SK-N-MC (cell line): ENCODE measurements around the gene ADARB2.
"Not testable (repeated sequence)": the region's sequence is repeated elsewhere in the genome, so short reads cannot be mapped to it uniquely, and the experiment has no call there.

ENCODE experiments used
- DNase-seq: peaks from one replicate; pipeline ENCODE4 v3.0.0-alpha.2; 2011; ENCODE audit warnings: low read depth, low spot score
- H3K27ac ChIP-seq: fragments of 200-600 bp; sonication (generic); 2 replicates; pipeline ENCODE4 v1.5.1; 2016; ENCODE audit warnings: mixed run types
- H3K36me3 ChIP-seq: fragments of 200-600 bp; sonication (generic); 2 replicates; pipeline ENCODE4 v1.6.1; 2017; ENCODE audit warnings: antibody characterized with exemption, low read length, mixed read lengths; ENCODE audit not compliant: insufficient read depth
- H3K4me3 ChIP-seq: fragments of 200-600 bp; sonication (generic); 2 replicates; pipeline ENCODE4 v1.5.1; 2016
- H3K9ac ChIP-seq: fragments of 200-600 bp; sonication (generic); 2 replicates; pipeline ENCODE4 v1.8.0; 2017; ENCODE audit warnings: mixed run types, mixed read lengths; ENCODE audit not compliant: insufficient read length
- H3K9me3 ChIP-seq: fragments of 200-600 bp; sonication (generic); 2 replicates; pipeline ENCODE4 v1.6.1; 2017; ENCODE audit warnings: low read depth, mild to moderate bottlenecking, antibody characterized with exemption, low read length, moderate library complexity, mixed read lengths
- EZH2 ChIP-seq: fragments of 200-600 bp; sonication (generic); IDR thresholded peaks from one replicate; pipeline ENCODE4 v1.6.1; 2017; ENCODE audit warnings: antibody characterized with exemption
- FOXP2 ChIP-seq: optimal IDR thresholded peaks from 2 replicates; pipeline ENCODE3; 2011; ENCODE audit warnings: mild to moderate bottlenecking, moderate library complexity; ENCODE audit not compliant: insufficient read depth; ENCODE audit errors: extremely low read length, control extremely low read depth
- POLR2AphosphoS5 ChIP-seq: IDR thresholded peaks from 2 replicates; pipeline ENCODE4 v1.6.1; 2012; ENCODE audit warnings: mild to moderate bottlenecking, low read depth, low read length, borderline replicate concordance

The ADARB2 gene

GRCh38 chr10:1162481-1163203, 574.7 kb downstream of the ADARB2 start:
- no peak overlapping the region for H3K4me3 ChIP-seq
- no peak for DNase-seq

GRCh38 chr10:1161315-1161673, 576.0 kb downstream of the ADARB2 start:
- H3K9me3 ChIP-seq, H3K36me3 ChIP-seq, H3K27ac ChIP-seq: not testable (repeated sequence)

More at GRCh38 chr10:1162481-1163203, 574.7 kb downstream of the ADARB2 start:
- Histone ChIP-seq H3K9ac (no peak overlapping the region), H3K36me3 (no peaks in the 10 kb centered on the region), H3K27ac (no peak overlapping the region), H3K9me3 (no peaks in the 10 kb centered on the region)
- TF ChIP-seq FOXP2, result no peak
- no peak for TF ChIP-seq EZH2
- TF ChIP-seq POLR2AphosphoS5, result no peak

GRCh38 chr10:1160561-1161314, 576.6 kb downstream of the ADARB2 start:
- no peak for DNase-seq
- Histone ChIP-seq H3K27ac (no peak overlapping the region), H3K36me3 (no peaks in the 10 kb centered on the region), H3K9me3 (no peaks in the 10 kb centered on the region), H3K9ac (no peak overlapping the region), H3K4me3 (no peak overlapping the region)
- TF ChIP-seq FOXP2, result no peak
- TF ChIP-seq EZH2, result no peak
- TF ChIP-seq POLR2AphosphoS5, result no peak

More at GRCh38 chr10:1161315-1161673, 576.0 kb downstream of the ADARB2 start:
- not testable (repeated sequence) for H3K9ac ChIP-seq, H3K4me3 ChIP-seq, DNase-seq

GRCh38 chr10:1159131-1160061, 577.9 kb downstream of the ADARB2 start:
- no peak for DNase-seq
- Histone ChIP-seq H3K27ac (no peak overlapping the region), H3K36me3 (no peaks in the 10 kb centered on the region), H3K9ac (no peak overlapping the region), H3K9me3 (no peaks in the 10 kb centered on the region), H3K4me3 (no peak overlapping the region)
- TF ChIP-seq EZH2 (no peak), FOXP2 (no peak), POLR2AphosphoS5 (no peak)

- DNase-seq, H3K9me3 ChIP-seq, H3K36me3 ChIP-seq: not testable (repeated sequence)
These were observed 578.8 kb downstream of the ADARB2 start for GRCh38 chr10:1158536-1158935.

GRCh38 chr10:1158066-1158465, 579.3 kb downstream of the ADARB2 start:
- Histone ChIP-seq H3K36me3 (no peaks in the 10 kb centered on the region), H3K9ac (no peak overlapping the region), H3K27ac (no peak overlapping the region), H3K4me3 (no peak overlapping the region), H3K9me3 (no peaks in the 10 kb centered on the region)
- TF ChIP-seq EZH2 (no peak), FOXP2 (no peak), POLR2AphosphoS5 (no peak)
- no peak for DNase-seq

More at GRCh38 chr10:1158536-1158935, 578.8 kb downstream of the ADARB2 start:
- H3K4me3 ChIP-seq, H3K27ac ChIP-seq, H3K9ac ChIP-seq: not testable (repeated sequence)

GRCh38 chr10:1157615-1157933, 579.8 kb downstream of the ADARB2 start:
- H3K27ac ChIP-seq, result no peak overlapping the region
- H3K9ac ChIP-seq, result no peak overlapping the region
- no peaks in the 10 kb centered on the region for H3K9me3 ChIP-seq
- no peak for TF ChIP-seq FOXP2
- TF ChIP-seq POLR2AphosphoS5, result no peak
- no peak for TF ChIP-seq EZH2
- no peak overlapping the region for H3K4me3 ChIP-seq
- no peak for DNase-seq
- no peaks in the 10 kb centered on the region for H3K36me3 ChIP-seq

GRCh38 chr10:1156921-1157614, 580.3 kb downstream of the ADARB2 start:
- TF ChIP-seq FOXP2, result no peak
- TF ChIP-seq EZH2, result no peak
- TF ChIP-seq POLR2AphosphoS5, result no peak
- Histone ChIP-seq H3K27ac (no peak overlapping the region), H3K4me3 (no peak overlapping the region), H3K9ac (no peak overlapping the region), H3K9me3 (no peaks in the 10 kb centered on the region), H3K36me3 (no peaks in the 10 kb centered on the region)
- DNase-seq, result no peak
